ENCODE measurements around the gene NHLRC4.

NHLRC4 gene

GRCh38 chr16:616733-617586 lies 50.2 kb downstream of the NHLRC4 start:
- Mint-ChIP-seq H3K27me3 (ENCODE audit: low read depth, poor library complexity) (no peaks in the 10 kb centered on the region), H3K4me1 (peaks cover 19% of the 10 kb centered on the region), H3K27ac (peak overlapping the region; percentile 32), H3K36me3 (ENCODE audit: low read depth) (peaks cover 27% of the 10 kb centered on the region), H3K9me3 (peaks cover 19% of the 10 kb centered on the region), H3K4me3 (no peak overlapping the region)
- TF ChIP-seq CTCF (IDR thresholded peaks at IDR 0.05): no peak
- no peak for DNase-seq

GRCh38 chr16:617855-618254 lies 51.0 kb downstream of the NHLRC4 start:
- Mint-ChIP-seq H3K36me3 (ENCODE audit: low read depth) (peaks cover 27% of the 10 kb centered on the region), H3K9me3 (peaks cover 19% of the 10 kb centered on the region), H3K27me3 (ENCODE audit: low read depth, poor library complexity) (no peaks in the 10 kb centered on the region), H3K4me1 (peaks cover 28% of the 10 kb centered on the region), H3K4me3 (no peak overlapping the region), H3K27ac (no peak overlapping the region)
- DNase-seq: no peak
- no peak for TF ChIP-seq CTCF (IDR thresholded peaks at IDR 0.05)
